SU-DHL-6 (cell line): ENCODE data around the gene SGPL1.

ENCODE experiments used
- H2AFZ ChIP-seq: fragments of 200-600 bp; sonication (generic); 2 replicates; pipeline ENCODE4 v1.6.1; 2014; ENCODE audit warnings: low read depth, mild to moderate bottlenecking, moderate library complexity, mixed read lengths, antibody characterized with exemption, low read length; ENCODE audit not compliant: severe bottlenecking
- H3F3A ChIP-seq: fragments of 200-600 bp; shearing (Covaris generic); 2 replicates; pipeline ENCODE4 v1.6.0; 2016; ENCODE audit warnings: antibody characterized with exemption, mild to moderate bottlenecking; ENCODE audit not compliant: insufficient read depth
- H3K27ac ChIP-seq: fragments of 200-600 bp; sonication (generic); 2 replicates; pipeline ENCODE4 v1.5.1; 2016; ENCODE audit warnings: low read depth, mild to moderate bottlenecking, low read length, moderate library complexity, mixed read lengths
- H3K27me3 ChIP-seq: fragments of 200-600 bp; sonication (generic), shearing (Covaris generic); 2 replicates; pipeline ENCODE4 v1.6.0; 2014; ENCODE audit warnings: mild to moderate bottlenecking, low read length
- H3K36me3 ChIP-seq: fragments of 200-600 bp; sonication (generic); 2 replicates; pipeline ENCODE4 v1.6.1; 2014; ENCODE audit warnings: mild to moderate bottlenecking, low read length, mixed read lengths
- H3K4me2 ChIP-seq: fragments of 300-600, 200-600 bp; shearing (Covaris generic), sonication (generic); 2 replicates; pipeline ENCODE4 v1.6.0; 2014; ENCODE audit warnings: low read length, low read depth, mild to moderate bottlenecking; ENCODE audit not compliant: poor library complexity, severe bottlenecking
- H3K4me3 ChIP-seq: fragments of 200-600 bp; sonication (generic); 2 replicates; pipeline ENCODE4 v1.5.1; 2014; ENCODE audit warnings: antibody characterized with exemption, low read length, mild to moderate bottlenecking, mixed read lengths; ENCODE audit not compliant: insufficient read depth, poor library complexity, severe bottlenecking
- H3K79me2 ChIP-seq: fragments of 200-600 bp; sonication (generic); 2 replicates; pipeline ENCODE4 v1.6.1; 2014; ENCODE audit warnings: mild to moderate bottlenecking, low read length, moderate library complexity; ENCODE audit not compliant: insufficient read depth
- H3K9ac ChIP-seq: fragments of 200-600 bp; sonication (generic); 2 replicates; pipeline ENCODE4 v1.7.0; 2014; ENCODE audit warnings: mild to moderate bottlenecking, low read length
- H3K9me2 ChIP-seq: fragments of 200-600 bp; sonication (generic); replicated peaks from 2 replicates; pipeline ENCODE4 v1.6.1; 2014; ENCODE audit warnings: low read length; ENCODE audit not compliant: insufficient read depth
- H3K9me3 ChIP-seq: fragments of 200-600 bp; sonication (generic); 2 replicates; pipeline ENCODE4 v1.6.1; 2014; ENCODE audit warnings: low read length, mixed read lengths; ENCODE audit not compliant: insufficient read depth
- H4K20me1 ChIP-seq: fragments of 200-600 bp; sonication (generic); 2 replicates; pipeline ENCODE4 v1.6.1; 2014; ENCODE audit warnings: low read depth, mild to moderate bottlenecking, antibody characterized with exemption, low read length, moderate library complexity, mixed read lengths
- EZH2phosphoT487 ChIP-seq: fragments of 200-600 bp; sonication (generic), shearing (Covaris generic); conservative IDR thresholded peaks from 2 replicates; pipeline ENCODE4 v1.6.1; 2018; ENCODE audit warnings: mild to moderate bottlenecking, antibody characterized with exemption, low read length, moderate library complexity, mixed read lengths
- TF ChIP-seq, protein P1 (sequence below): fragments of 200-600 bp; sonication (generic); IDR thresholded peaks from one replicate; pipeline ENCODE4 v1.5.1; 2017; ENCODE audit warnings: antibody characterized with exemption, mild to moderate bottlenecking, low read length, moderate library complexity; ENCODE audit not compliant: insufficient read depth, poor library complexity, severe bottlenecking

Gene SGPL1

GRCh38 chr10:70807556-70807955, 8.2 kb upstream of the SGPL1 start:
- H3K4me3 ChIP-seq: no peak overlapping the region
- H3F3A ChIP-seq: no peaks in the 10 kb centered on the region
- no peak overlapping the region for H3K9ac ChIP-seq
- no peaks in the 10 kb centered on the region for H4K20me1 ChIP-seq
- no peaks in the 10 kb centered on the region for H3K9me3 ChIP-seq
- no peaks in the 10 kb centered on the region for H3K36me3 ChIP-seq
- no peaks in the 10 kb centered on the region for H3K9me2 ChIP-seq
- TF ChIP-seq, protein P1, sequence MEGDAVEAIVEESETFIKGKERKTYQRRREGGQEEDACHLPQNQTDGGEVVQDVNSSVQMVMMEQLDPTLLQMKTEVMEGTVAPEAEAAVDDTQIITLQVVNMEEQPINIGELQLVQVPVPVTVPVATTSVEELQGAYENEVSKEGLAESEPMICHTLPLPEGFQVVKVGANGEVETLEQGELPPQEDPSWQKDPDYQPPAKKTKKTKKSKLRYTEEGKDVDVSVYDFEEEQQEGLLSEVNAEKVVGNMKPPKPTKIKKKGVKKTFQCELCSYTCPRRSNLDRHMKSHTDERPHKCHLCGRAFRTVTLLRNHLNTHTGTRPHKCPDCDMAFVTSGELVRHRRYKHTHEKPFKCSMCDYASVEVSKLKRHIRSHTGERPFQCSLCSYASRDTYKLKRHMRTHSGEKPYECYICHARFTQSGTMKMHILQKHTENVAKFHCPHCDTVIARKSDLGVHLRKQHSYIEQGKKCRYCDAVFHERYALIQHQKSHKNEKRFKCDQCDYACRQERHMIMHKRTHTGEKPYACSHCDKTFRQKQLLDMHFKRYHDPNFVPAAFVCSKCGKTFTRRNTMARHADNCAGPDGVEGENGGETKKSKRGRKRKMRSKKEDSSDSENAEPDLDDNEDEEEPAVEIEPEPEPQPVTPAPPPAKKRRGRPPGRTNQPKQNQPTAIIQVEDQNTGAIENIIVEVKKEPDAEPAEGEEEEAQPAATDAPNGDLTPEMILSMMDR: no peak
- no peak for TF ChIP-seq EZH2phosphoT487
- H3K27ac ChIP-seq: no peak overlapping the region
- no peak overlapping the region for H2AFZ ChIP-seq
- H3K27me3 ChIP-seq: no peaks in the 10 kb centered on the region
- no peaks in the 10 kb centered on the region for H3K79me2 ChIP-seq
- H3K4me2 ChIP-seq: no peak overlapping the region

GRCh38 chr10:70809011-70809611, 6.6 kb upstream of the SGPL1 start:
- Histone ChIP-seq H4K20me1 (no peaks in the 10 kb centered on the region), H3K4me3 (no peak overlapping the region), H2AFZ (no peak overlapping the region), H3K79me2 (no peaks in the 10 kb centered on the region), H3K9me3 (no peaks in the 10 kb centered on the region), H3K27me3 (no peaks in the 10 kb centered on the region), H3K27ac (no peak overlapping the region), H3K9me2 (no peaks in the 10 kb centered on the region), H3F3A (no peaks in the 10 kb centered on the region), H3K9ac (no peak overlapping the region), H3K36me3 (no peaks in the 10 kb centered on the region), H3K4me2 (no peak overlapping the region)
- TF ChIP-seq, protein P1: no peak
- TF ChIP-seq EZH2phosphoT487: no peak

GRCh38 chr10:70809726-70810125, 6.0 kb upstream of the SGPL1 start:
- H3K9me3 ChIP-seq: no peaks in the 10 kb centered on the region
- H3K9me2 ChIP-seq: no peaks in the 10 kb centered on the region
- no peaks in the 10 kb centered on the region for H4K20me1 ChIP-seq
- H3F3A ChIP-seq: no peaks in the 10 kb centered on the region
- H3K27ac ChIP-seq: no peak overlapping the region
- no peaks in the 10 kb centered on the region for H3K27me3 ChIP-seq
- no peak overlapping the region for H3K9ac ChIP-seq
- no peaks in the 10 kb centered on the region for H3K36me3 ChIP-seq
- H3K4me2 ChIP-seq: no peak overlapping the region
- H3K4me3 ChIP-seq: no peak overlapping the region
- no peaks in the 10 kb centered on the region for H3K79me2 ChIP-seq
- H2AFZ ChIP-seq: no peak overlapping the region
- TF ChIP-seq, protein P1: no peak
- no peak for TF ChIP-seq EZH2phosphoT487
